IPS-18a (cell line): ENCODE data around the gene SART1.

Experiments
- H3K27ac ChIP-seq: one replicate; pipeline ENCODE4 v1.5.1; 2013; ENCODE audit warnings: low read length
- H3K27me3 ChIP-seq: one replicate; pipeline ENCODE4 v1.6.1; 2013; ENCODE audit warnings: mild to moderate bottlenecking, low read length; ENCODE audit not compliant: control insufficient read depth, insufficient read depth
- H3K36me3 ChIP-seq: one replicate; pipeline ENCODE4 v1.6.1; 2013; ENCODE audit warnings: low read depth, low read length; ENCODE audit not compliant: control insufficient read depth
- H3K4me1 ChIP-seq: one replicate; pipeline ENCODE4 v1.6.1; 2013; ENCODE audit warnings: low read depth, low read length; ENCODE audit not compliant: control insufficient read depth
- H3K4me3 ChIP-seq: one replicate; pipeline ENCODE4 v1.5.1; 2013; ENCODE audit warnings: low read length
- H3K9ac ChIP-seq: one replicate; pipeline ENCODE4 v1.6.1; 2013; ENCODE audit warnings: mild to moderate bottlenecking, low read length, moderate library complexity
- H3K9me3 ChIP-seq: one replicate; pipeline ENCODE4 v1.6.1; 2013; ENCODE audit warnings: low read depth, low read length; ENCODE audit not compliant: control insufficient read depth

Gene SART1

DNA sequence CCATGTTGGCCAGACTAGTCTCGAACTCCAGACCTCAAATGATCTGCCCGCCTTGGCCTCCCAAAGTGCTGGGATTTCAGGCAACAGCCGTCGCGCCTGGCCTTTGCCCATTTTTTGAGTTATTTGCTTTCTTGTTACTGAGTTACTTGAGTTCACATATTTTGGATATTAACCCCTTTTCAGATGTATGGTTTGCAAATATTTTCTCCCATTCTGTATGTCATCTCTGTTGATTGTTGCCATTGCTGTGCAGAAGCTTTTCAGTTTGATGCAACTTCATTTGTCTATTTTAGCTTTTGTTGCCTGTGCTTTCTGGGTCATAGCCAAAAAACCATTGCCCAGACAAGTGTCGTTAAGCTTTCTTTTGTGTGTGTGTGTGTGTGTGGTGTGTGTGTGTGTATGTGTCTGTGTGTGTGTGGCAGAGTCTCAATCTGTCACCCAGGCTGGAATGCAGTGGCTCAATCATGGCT, 9.4 kb upstream of the SART1 start:
- no peak overlapping the region for H3K27ac ChIP-seq
- no peaks in the 10 kb centered on the region for H3K36me3 ChIP-seq
- H3K4me3 ChIP-seq: no peak overlapping the region

GRCh38 chr11:65953471-65953870, 8.1 kb upstream of the SART1 start:
- Histone ChIP-seq H3K36me3 (no peaks in the 10 kb centered on the region), H3K27ac (no peak overlapping the region), H3K9ac (no peak overlapping the region), H3K9me3 (no peaks in the 10 kb centered on the region), H3K4me1 (no peaks in the 10 kb centered on the region), H3K27me3 (no peaks in the 10 kb centered on the region), H3K4me3 (no peak overlapping the region)

More for the DNA sequence above, 9.4 kb upstream of the SART1 start:
- Histone ChIP-seq H3K9me3 (no peaks in the 10 kb centered on the region), H3K9ac (no peak overlapping the region), H3K27me3 (no peaks in the 10 kb centered on the region), H3K4me1 (peaks cover 3% of the 10 kb centered on the region)

DNA sequence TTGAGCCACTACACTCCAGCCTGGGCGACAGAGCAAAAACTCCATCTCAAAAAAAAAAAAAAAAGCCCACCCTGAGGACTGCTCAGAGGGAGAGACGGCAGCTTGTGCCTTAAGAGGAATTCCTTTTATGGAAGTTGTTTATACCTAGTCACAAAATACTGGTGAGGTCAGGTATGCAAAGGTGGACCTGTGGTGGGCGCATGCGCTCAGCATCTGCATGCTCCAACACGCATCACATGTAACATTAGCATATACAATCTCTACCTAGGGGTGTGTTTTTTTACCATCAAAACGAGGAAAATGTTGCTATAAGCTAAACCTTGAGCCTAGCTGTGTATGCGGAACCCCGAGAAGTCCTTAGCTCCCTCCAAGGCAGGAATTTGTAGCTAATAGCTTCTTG, 6.8 kb upstream of the SART1 start:
- H3K27me3 ChIP-seq: no peaks in the 10 kb centered on the region
- no peak overlapping the region for H3K9ac ChIP-seq
- H3K27ac ChIP-seq: no peak overlapping the region
- H3K4me3 ChIP-seq: no peak overlapping the region
- H3K4me1 ChIP-seq: no peaks in the 10 kb centered on the region
- no peaks in the 10 kb centered on the region for H3K9me3 ChIP-seq
- no peaks in the 10 kb centered on the region for H3K36me3 ChIP-seq

GRCh38 chr11:65958291-65958690, 3.2 kb upstream of the SART1 start:
- no peak overlapping the region for H3K27ac ChIP-seq
- no peak overlapping the region for H3K4me3 ChIP-seq
- H3K27me3 ChIP-seq: no peaks in the 10 kb centered on the region
- peaks cover 7% of the 10 kb centered on the region for H3K4me1 ChIP-seq
- no peak overlapping the region for H3K9ac ChIP-seq
- H3K9me3 ChIP-seq: no peaks in the 10 kb centered on the region
- H3K36me3 ChIP-seq: no peaks in the 10 kb centered on the region

- Histone ChIP-seq H3K27me3 (no peaks in the 10 kb centered on the region), H3K9ac (no peak overlapping the region), H3K9me3 (no peaks in the 10 kb centered on the region), H3K4me1 (peaks cover 7% of the 10 kb centered on the region), H3K36me3 (no peaks in the 10 kb centered on the region), H3K27ac (no peak overlapping the region), H3K4me3 (no peak overlapping the region)
Observed at GRCh38 chr11:65958774-65959420, 2.6 kb upstream of the SART1 start.

- Histone ChIP-seq H3K27me3 (no peaks in the 10 kb centered on the region), H3K9ac (peak overlapping the region; percentile 86), H3K4me1 (peaks cover 7% of the 10 kb centered on the region), H3K9me3 (no peaks in the 10 kb centered on the region), H3K36me3 (peaks cover 19% of the 10 kb centered on the region), H3K4me3 (peak overlapping the region; percentile 88), H3K27ac (peak overlapping the region; percentile 78)
Observed at GRCh38 chr11:65960824-65961266, 689 bp upstream of the SART1 start.

DNA sequence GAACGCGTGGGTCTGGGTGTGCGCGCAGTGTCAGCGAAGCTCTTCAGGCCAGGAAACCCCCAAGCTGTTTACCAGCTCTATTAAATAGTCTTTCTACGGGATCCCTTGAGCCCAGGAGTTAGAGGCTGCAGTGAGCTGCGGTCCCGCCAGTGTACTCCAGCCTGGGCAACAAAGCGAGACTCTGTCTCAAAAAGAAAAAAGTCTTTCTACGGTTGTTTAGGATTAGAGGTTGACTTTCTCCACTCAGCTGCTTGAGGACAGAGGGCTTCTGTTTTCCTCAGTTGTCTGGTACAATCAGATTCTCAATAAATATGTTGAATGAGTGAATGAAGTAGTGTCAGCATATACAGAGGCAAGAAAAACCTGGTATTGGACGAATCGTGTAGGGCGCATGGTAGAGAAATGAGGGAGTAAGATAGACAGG, 619 bp downstream of the SART1 start:
- H3K36me3 ChIP-seq: peaks cover 32% of the 10 kb centered on the region
- peaks cover 7% of the 10 kb centered on the region for H3K4me1 ChIP-seq
- H3K4me3 ChIP-seq: peak overlapping the region; percentile 88
- no peak overlapping the region for H3K27ac ChIP-seq
- H3K9me3 ChIP-seq: no peaks in the 10 kb centered on the region
- peak overlapping the region; percentile 86 for H3K9ac ChIP-seq
- no peaks in the 10 kb centered on the region for H3K27me3 ChIP-seq

GRCh38 chr11:65964906-65965305, 3.4 kb downstream of the SART1 start:
- Histone ChIP-seq H3K27ac (no peak overlapping the region), H3K9ac (no peak overlapping the region), H3K9me3 (no peaks in the 10 kb centered on the region), H3K36me3 (peaks cover 52% of the 10 kb centered on the region), H3K4me3 (no peak overlapping the region), H3K27me3 (no peaks in the 10 kb centered on the region), H3K4me1 (peaks cover 7% of the 10 kb centered on the region)

- Histone ChIP-seq H3K4me1 (peaks cover 7% of the 10 kb centered on the region), H3K4me3 (no peak overlapping the region), H3K9ac (no peak overlapping the region), H3K27me3 (no peaks in the 10 kb centered on the region), H3K36me3 (peaks cover 55% of the 10 kb centered on the region), H3K27ac (no peak overlapping the region), H3K9me3 (no peaks in the 10 kb centered on the region)
Observed at GRCh38 chr11:65965986-65966762, 4.6 kb downstream of the SART1 start.

DNA sequence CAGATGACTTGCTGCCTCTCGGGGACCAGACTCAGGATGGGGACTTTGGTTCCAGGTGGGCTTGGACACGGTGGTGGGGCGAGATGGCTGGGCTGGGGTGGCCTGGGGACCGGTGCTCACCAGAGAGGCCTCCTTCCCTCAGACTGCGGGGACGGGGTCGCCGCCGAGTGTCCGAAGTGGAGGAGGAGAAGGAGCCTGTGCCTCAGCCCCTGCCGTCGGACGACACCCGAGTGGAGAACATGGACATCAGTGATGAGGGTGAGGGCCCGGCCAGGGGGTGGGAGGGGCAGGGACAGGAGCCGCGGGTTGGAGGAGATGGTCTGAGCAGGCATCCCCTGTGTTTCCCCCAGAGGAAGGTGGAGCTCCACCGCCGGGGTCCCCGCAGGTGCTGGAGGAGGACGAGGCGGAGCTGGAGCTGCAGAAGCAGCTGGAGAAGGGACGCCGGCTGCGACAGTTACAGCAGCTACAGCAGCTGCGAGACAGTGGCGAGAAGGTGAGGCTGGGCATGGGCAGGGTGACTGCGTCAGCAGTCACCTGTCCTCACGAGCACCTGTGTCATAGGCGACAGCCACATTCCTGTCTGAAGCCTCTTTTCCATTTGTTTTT, 5.9 kb downstream of the SART1 start:
- Histone ChIP-seq H3K27me3 (no peaks in the 10 kb centered on the region), H3K4me1 (peaks cover 4% of the 10 kb centered on the region), H3K36me3 (peaks cover 55% of the 10 kb centered on the region), H3K9me3 (no peaks in the 10 kb centered on the region), H3K4me3 (no peak overlapping the region), H3K27ac (no peak overlapping the region), H3K9ac (no peak overlapping the region)

GRCh38 chr11:65968600-65969482, 7.3 kb downstream of the SART1 start:
- no peak overlapping the region for H3K4me3 ChIP-seq
- no peaks in the 10 kb centered on the region for H3K27me3 ChIP-seq
- H3K9ac ChIP-seq: no peak overlapping the region
- H3K36me3 ChIP-seq: peaks cover 64% of the 10 kb centered on the region
- H3K9me3 ChIP-seq: no peaks in the 10 kb centered on the region
- no peaks in the 10 kb centered on the region for H3K4me1 ChIP-seq
- no peak overlapping the region for H3K27ac ChIP-seq
